ENCODE results near the gene CEP104. TPM values are rescaled to one million over a fixed set of nuclear protein-coding genes. Genes with fewer than 3 reads are reported as not detected.

Gene CEP104
- total and polyA plus RNA-seq, 9 of the 15 experiments (the other 6 are each of a cell fraction or from before 2014, with no cell fraction given) = 11.2 to 63.4 (median 42.6) TPM

GRCh38 chr1:3772027-3772714 is 84.8 kb downstream of the CEP104 start (continued):
- no peak for TF ChIP-seq MLLT1 (IDR thresholded peaks at IDR 0.05)
- TF ChIP-seq TAL1 (IDR thresholded peaks at IDR 0.05) = no peak
- no peak for TF ChIP-seq THRB (CRISPR knock-in tag; conservative IDR thresholded peaks at IDR 0.05)
- no peak for TF ChIP-seq DPF2 (IDR thresholded peaks at IDR 0.05)
- TF ChIP-seq SIRT6 (IDR thresholded peaks at IDR 0.05; ENCODE audit: low read depth, low read length) = no peak
- peak; percentile 95 for TF ChIP-seq KLF13 (tag; IDR thresholded peaks at IDR 0.05; ENCODE audit: borderline replicate concordance, low read depth)
- no peak; the same call in 1 of the 2 replicates for TF ChIP-seq CREM (IDR thresholded peaks at IDR 0.05; ENCODE audit: low read depth)
- TF ChIP-seq TOE1 (IDR thresholded peaks at IDR 0.05; ENCODE audit: borderline replicate concordance) = 0 out of 2 replicates have a peak, but pooled peaks have one; percentile 21
- TF ChIP-seq TOE1 (CRISPR knock-in tag; IDR thresholded peaks at IDR 0.05; ENCODE audit: borderline replicate concordance, low read depth) = no peak
- TF ChIP-seq COPS2 (conservative IDR thresholded peaks at IDR 0.05) = no peak
- no peak for TF ChIP-seq YY1 (IDR thresholded peaks at IDR 0.05; ENCODE audit: borderline replicate concordance in 1 of 3, control insufficient read depth in 1 of 3, extremely low read depth in 1 of 3, insufficient read depth in 3 of 3, insufficient read length in 1 of 3, insufficient replicate concordance in 2 of 3, low read depth in 1 of 3, low read length in 2 of 3)
- TF ChIP-seq SAP30 (IDR thresholded peaks at IDR 0.05; ENCODE audit: borderline replicate concordance, insufficient read depth, low read depth, low read length, poor library complexity, severe bottlenecking) = peak; percentile 80
- TF ChIP-seq ZC3H4 (CRISPR knock-in tag; IDR thresholded peaks at IDR 0.05; ENCODE audit: borderline replicate concordance) = no peak
- no peak for TF ChIP-seq MTA1 (IDR thresholded peaks at IDR 0.05; ENCODE audit: borderline replicate concordance)
- TF ChIP-seq CTBP1 (IDR thresholded peaks at IDR 0.05; ENCODE audit: borderline replicate concordance) = peak; percentile 32; the same call in 1 of the 2 replicates
- no peak for TF ChIP-seq FOXA1 (IDR thresholded peaks at IDR 0.05; ENCODE audit: borderline replicate concordance)
- TF ChIP-seq ZEB2 (IDR thresholded peaks at IDR 0.05) = no peak; the same call in 1 of the 2 replicates
- TF ChIP-seq POLR2A (conservative IDR thresholded peaks at IDR 0.05) = peak; percentile 75
- TF ChIP-seq THRAP3 (IDR thresholded peaks at IDR 0.05; ENCODE audit: borderline replicate concordance) = no peak
- no peak for TF ChIP-seq CSDE1 (IDR thresholded peaks at IDR 0.05)
- TF ChIP-seq SMC3 (conservative IDR thresholded peaks at IDR 0.05; ENCODE audit: insufficient read depth, low read depth, low read length) = no peak
- TF ChIP-seq SREBF2 (CRISPR knock-in tag; IDR thresholded peaks at IDR 0.05) = no peak
- no peak for TF ChIP-seq DLX4 (CRISPR knock-in tag; IDR thresholded peaks at IDR 0.05)
- TF ChIP-seq ZNF24 (IDR thresholded peaks at IDR 0.05) = no peak
- 0 out of 2 replicates have a peak, but pooled peaks have one; percentile 24 for TF ChIP-seq PML (IDR thresholded peaks at IDR 0.05; ENCODE audit: low read length)
